Measurements from ENCODE around the gene SVIL. TPM values are rescaled to one million over a fixed set of nuclear protein-coding genes. Genes with fewer than 3 reads are reported as not detected.

Gene SVIL
- total and polyA plus RNA-seq, 2 donors (not counting 1 experiment from before 2014, with no cell fraction given), result 0.74 to 0.88 TPM

GRCh38 chr10:29502351-29502750, 132.4 kb downstream of the SVIL start:
- no peak overlapping the region for H3K4me3 Mint-ChIP-seq
- Histone ChIP-seq H3K9ac (ENCODE audit: low read length) (no peak overlapping the region), H2AFZ (ENCODE audit: insufficient read depth, low read depth, low read length, poor library complexity, severe bottlenecking) (no peak overlapping the region), H3K4me3 (ENCODE audit: control extremely low read depth in 1 of 5, extremely low read depth in 1 of 5, insufficient read depth in 1 of 5, low read depth in 2 of 5, low read length in 4 of 5) (no peak overlapping the region), H3K4me2 (replicated peaks; ENCODE audit: low read depth, low read length, poor library complexity, severe bottlenecking) (no peak overlapping the region), H3K4me1 (ENCODE audit: control insufficient read depth in 2 of 2, insufficient read depth in 2 of 2, low read length in 2 of 2) (no peaks in the 10 kb centered on the region), H4K20me1 (ENCODE audit: control insufficient read depth, insufficient read depth, low read length, poor library complexity, severe bottlenecking) (no peaks in the 10 kb centered on the region), H3K36me3 (replicated peaks in 1 of 2; ENCODE audit: control extremely low read depth in 1 of 2, control insufficient read depth in 1 of 2, extremely low read depth in 1 of 2, insufficient read depth in 2 of 2, low read length in 1 of 2) (no peaks in the 10 kb centered on the region), H3K9me3 (ENCODE audit: control extremely low read depth in 1 of 3, control insufficient read depth in 2 of 3, insufficient read depth in 1 of 3, low read length in 2 of 3) (no peaks in the 10 kb centered on the region), H3K27me3 (replicated peaks in 1 of 4; ENCODE audit: control extremely low read depth in 1 of 4, control insufficient read depth in 3 of 4, insufficient read depth in 4 of 4, low read length in 3 of 4) (no peaks in the 10 kb centered on the region), H3K79me2 (ENCODE audit: control insufficient read depth, insufficient read depth, low read length) (no peaks in the 10 kb centered on the region), H3K27ac (ENCODE audit: low read length in 2 of 2) (no peak overlapping the region)
- no peaks in the 10 kb centered on the region for H3K4me1 Mint-ChIP-seq
- CTCF ChIA-PET, result no interaction called here
- no peak for ATAC-seq (ENCODE audit: low read depth)
- no peaks in the 10 kb centered on the region for H3K9me3 Mint-ChIP-seq (ENCODE audit: insufficient read depth)
- 100% methylated on average over 1 of the region's 1 CpG for WGBS (ENCODE audit: insufficient coverage)
- intact Hi-C loops (cut with micrococcal nuclease), result no loop called here
- TF ChIP-seq CTCF (IDR thresholded peaks at IDR 0.05) (no peak), EZH2 (IDR thresholded peaks at IDR 0.05; ENCODE audit: borderline replicate concordance, insufficient read depth, low read depth, low read length, poor library complexity, severe bottlenecking) (no peak)
- H3K27me3 Mint-ChIP-seq, result peaks cover 5% of the 10 kb centered on the region
- POLR2A ChIA-PET, result no interaction called here
- no peak overlapping the region for H3K27ac Mint-ChIP-seq
- no peak for DNase-seq

GRCh38 chr10:29501692-29502091, 133.1 kb downstream of the SVIL start:
- no peak for TF ChIP-seq EZH2 (IDR thresholded peaks at IDR 0.05; ENCODE audit: borderline replicate concordance, insufficient read depth, low read depth, low read length, poor library complexity, severe bottlenecking)
- no peak for TF ChIP-seq CTCF (IDR thresholded peaks at IDR 0.05)
- H3K27me3 ChIP-seq (replicated peaks in 1 of 4; ENCODE audit: control extremely low read depth in 1 of 4, control insufficient read depth in 3 of 4, insufficient read depth in 4 of 4, low read length in 3 of 4), result no peaks in the 10 kb centered on the region
- no peaks in the 10 kb centered on the region for H3K4me1 ChIP-seq (ENCODE audit: control insufficient read depth in 2 of 2, insufficient read depth in 2 of 2, low read length in 2 of 2)
- no peaks in the 10 kb centered on the region for H4K20me1 ChIP-seq (ENCODE audit: control insufficient read depth, insufficient read depth, low read length, poor library complexity, severe bottlenecking)
- Mint-ChIP-seq H3K27me3 (peaks cover 10% of the 10 kb centered on the region), H3K4me1 (no peaks in the 10 kb centered on the region), H3K4me3 (no peak overlapping the region), H3K27ac (no peak overlapping the region), H3K9me3 (ENCODE audit: insufficient read depth) (no peaks in the 10 kb centered on the region)
- H3K27ac ChIP-seq (ENCODE audit: low read length in 2 of 2), result no peak overlapping the region
- ChIA-PET POLR2A (no interaction called here), CTCF (no interaction called here)
- H3K4me2 ChIP-seq (replicated peaks; ENCODE audit: low read depth, low read length, poor library complexity, severe bottlenecking), result no peak overlapping the region
- ATAC-seq (ENCODE audit: low read depth), result no peak
- no peak for DNase-seq
- H3K9ac ChIP-seq (ENCODE audit: low read length), result no peak overlapping the region
- H3K36me3 ChIP-seq (replicated peaks in 1 of 2; ENCODE audit: control extremely low read depth in 1 of 2, control insufficient read depth in 1 of 2, extremely low read depth in 1 of 2, insufficient read depth in 2 of 2, low read length in 1 of 2), result no peaks in the 10 kb centered on the region
- H2AFZ ChIP-seq (ENCODE audit: insufficient read depth, low read depth, low read length, poor library complexity, severe bottlenecking), result no peak overlapping the region
- H3K79me2 ChIP-seq (ENCODE audit: control insufficient read depth, insufficient read depth, low read length), result no peaks in the 10 kb centered on the region
- H3K4me3 ChIP-seq (ENCODE audit: control extremely low read depth in 1 of 5, extremely low read depth in 1 of 5, insufficient read depth in 1 of 5, low read depth in 2 of 5, low read length in 4 of 5), result no peak overlapping the region
- WGBS (ENCODE audit: insufficient coverage), result 96% methylated on average over 5 of the region's 7 CpGs
- no peaks in the 10 kb centered on the region for H3K9me3 ChIP-seq (ENCODE audit: control extremely low read depth in 1 of 3, control insufficient read depth in 2 of 3, insufficient read depth in 1 of 3, low read length in 2 of 3)
- intact Hi-C loops (cut with micrococcal nuclease), result no loop called here
